GM19438 (cell line): ENCODE data around the gene PLA2G6.

Experiments used
- ATAC-seq: cut with Tn5 transposase; IDR thresholded peaks from one replicate; pipeline ENCODE4 v1.9.1; 2021; ENCODE audit warnings: low read depth; ENCODE audit not compliant: unreplicated experiment

The PLA2G6 gene

DNA sequence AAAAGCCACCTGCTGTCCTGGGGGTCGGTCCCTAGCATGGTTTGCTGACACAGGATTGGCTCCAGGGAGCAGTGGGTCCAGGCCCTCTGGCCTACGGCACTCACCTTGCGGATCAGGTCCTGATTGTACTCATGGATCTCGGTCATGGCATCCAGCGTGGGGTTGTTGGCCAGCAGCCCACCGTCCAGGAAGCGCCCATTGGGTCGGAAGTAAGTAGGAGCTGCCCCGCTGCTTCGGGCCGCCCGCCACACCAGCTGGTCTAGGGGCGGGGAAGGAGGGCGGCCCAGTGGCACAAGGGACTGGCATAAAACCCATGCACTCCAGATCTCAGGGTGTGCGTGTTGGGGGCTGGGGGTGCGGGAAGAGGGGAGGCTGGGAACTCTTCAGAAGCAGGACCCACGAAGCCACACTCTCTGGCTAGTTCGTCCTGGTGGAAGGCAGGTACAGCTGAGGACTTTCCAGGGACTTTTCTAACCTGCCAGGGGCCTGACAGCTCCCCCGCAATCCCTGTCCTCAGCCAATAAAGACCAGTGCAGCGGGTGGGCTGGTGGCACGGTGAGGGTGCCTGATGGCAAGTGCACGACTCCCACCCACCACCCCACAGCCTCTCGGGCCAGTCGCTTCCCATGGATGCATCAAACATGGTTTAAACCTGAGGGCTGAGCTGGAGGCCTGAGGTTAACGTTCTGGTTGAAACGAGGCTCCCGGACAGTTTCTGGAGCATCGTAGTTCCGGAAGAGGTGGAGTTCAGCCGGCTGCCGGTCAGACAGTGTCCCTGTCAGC, 66.0 kb downstream of the PLA2G6 start:
- ATAC-seq, result no peak

- ATAC-seq, result no peak
These were observed 66.9 kb downstream of the PLA2G6 start for GRCh38 chr22:38114484-38115398.

- ATAC-seq, result no peak
These were observed 69.2 kb downstream of the PLA2G6 start for GRCh38 chr22:38112381-38112780.

DNA sequence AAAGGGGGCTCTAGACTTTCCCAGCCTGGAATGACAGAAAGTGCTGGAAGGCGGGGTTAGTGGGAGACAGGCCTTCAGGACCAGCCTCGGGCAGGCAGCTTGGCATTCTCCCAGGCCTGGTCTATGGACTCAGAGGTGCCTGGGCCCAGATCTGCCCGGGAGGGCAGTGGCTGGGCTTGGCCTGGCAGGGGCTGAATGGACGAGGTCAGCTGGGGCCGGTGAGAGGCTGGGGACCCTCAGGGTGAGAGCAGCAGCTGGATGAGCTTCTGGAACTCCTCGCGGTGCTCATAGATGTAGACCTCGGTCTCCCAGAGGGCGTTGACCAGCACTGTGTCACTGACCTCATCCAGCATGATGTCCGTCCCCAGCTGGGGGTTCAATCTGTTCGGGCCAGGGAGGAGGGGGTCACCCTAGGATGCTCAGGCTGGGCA, 69.7 kb downstream of the PLA2G6 start:
- ATAC-seq, result no peak

- no peak for ATAC-seq
These were observed 70.5 kb downstream of the PLA2G6 start for GRCh38 chr22:38110863-38111852.

DNA sequence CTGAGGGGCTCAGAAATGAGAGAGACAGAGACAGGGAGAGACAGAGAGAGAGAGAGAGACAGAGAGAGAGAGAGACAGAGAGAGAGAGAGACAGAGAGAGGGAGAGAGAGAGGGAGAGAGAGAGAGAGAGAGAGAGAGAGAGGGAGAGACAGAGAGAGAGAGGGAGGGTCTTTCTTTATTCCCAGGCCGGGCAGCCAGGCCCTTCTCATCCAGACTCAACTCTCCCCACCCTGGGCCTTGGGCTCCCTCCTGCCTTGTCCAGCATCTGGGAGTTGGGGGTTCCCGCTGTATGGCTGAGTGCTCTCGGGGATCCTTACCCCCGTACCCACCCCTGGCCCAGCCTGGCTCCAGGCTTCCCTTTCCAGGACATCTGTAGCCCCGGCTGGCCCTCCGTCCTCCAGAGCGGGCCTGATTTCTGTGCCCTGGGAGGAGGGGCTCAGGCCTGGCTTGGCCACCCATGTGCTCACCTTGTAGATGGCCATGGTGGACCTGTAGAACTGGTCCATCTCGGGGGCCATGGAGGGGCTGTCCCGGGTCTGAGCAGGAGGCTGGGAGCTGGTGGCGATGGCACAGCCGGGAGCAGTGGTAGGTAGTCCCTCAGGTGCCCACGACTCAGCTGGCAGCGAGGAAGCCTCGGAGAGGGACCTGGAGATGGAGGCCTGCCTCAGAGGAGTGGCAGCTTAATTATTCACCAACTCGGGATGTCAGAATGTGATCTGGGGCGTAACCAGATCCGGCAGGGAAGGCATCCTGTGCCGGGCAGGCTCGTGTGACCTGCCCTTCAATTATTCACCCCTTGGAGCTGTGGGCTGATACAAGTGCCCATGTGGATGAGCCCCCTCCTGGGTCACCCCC, 71.4 kb downstream of the PLA2G6 start, which contains the start of gene BAIAP2L2:
TSS of gene BAIAP2L2 (minus strand) at position 677 of the 855 bp plus-strand sequence. CDS start at position 518, 159 bp downstream.
- no peak for ATAC-seq

DNA sequence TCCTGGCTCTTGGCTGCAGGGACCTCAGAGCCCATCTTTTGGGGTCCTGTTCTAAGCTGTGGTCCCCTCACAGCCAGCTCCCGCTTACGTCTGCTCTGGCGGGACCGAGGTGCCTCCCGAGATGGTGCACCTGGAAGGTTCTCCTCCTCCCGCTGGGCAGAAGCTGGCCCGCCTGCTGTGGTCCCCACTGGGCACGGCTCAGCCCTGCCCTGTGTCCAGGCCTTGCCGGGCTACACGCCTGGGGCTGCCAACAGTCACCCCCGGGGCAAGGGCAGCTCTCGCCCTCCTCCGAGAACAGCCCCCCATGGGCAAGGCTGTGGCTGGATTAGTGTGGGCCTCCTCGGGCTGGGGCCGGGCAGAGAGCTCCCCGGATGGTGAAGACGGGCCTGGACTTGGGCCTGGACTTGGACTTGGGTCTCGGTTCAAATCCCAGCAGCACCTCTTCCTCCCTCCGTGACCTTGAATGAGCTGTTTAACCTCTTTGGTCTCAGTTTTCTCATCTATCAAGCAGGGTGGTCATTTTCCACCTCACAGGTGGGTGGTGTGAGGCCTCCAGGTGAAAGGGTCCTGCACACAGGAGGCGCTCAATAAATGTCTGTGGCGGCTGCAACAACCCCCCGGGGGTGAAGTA, 72.1 kb downstream of the PLA2G6 start:
- ATAC-seq, result no peak

- no peak for ATAC-seq
These were observed 72.9 kb downstream of the PLA2G6 start for GRCh38 chr22:38108561-38109319.

DNA sequence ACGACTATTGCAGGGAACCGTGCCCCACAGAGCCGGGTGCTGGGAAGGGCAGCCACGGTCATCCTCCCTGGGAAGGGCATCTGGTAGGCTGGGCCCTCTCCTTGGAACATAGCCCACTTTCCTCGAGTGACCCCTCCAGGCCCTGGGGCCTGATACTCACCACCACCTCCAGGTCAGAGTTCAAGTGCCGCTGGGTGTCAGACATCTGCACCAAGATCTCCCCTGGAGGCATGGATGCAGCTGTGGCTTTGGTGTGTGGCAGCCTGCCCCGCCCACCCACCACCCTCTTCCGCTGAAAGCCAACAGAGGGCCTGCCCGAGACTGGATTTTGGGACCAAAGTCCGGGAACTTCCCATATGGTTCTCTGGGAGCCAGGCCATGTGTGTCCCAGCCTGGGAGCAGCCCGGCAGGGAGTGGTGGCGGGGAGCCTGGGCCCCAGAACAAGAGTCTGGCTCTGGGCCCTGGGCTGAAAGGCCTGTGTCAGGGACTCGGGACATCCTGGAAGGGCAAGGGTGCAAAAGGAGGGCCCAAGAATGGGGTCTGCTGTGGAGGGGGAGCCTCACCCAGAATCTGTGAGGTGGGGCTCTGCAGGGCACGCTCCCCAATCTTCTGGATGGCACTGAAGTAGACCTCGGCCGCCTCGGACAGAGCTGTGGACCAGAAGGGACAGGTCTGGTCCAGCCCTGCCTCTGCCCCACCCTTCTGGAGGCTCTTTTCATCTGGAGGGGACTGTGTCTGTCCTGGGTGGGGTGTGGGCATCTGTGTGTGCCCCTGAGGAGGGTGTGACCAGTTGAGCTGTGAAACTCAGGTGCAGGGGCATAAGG, 73.7 kb downstream of the PLA2G6 start:
- ATAC-seq, result no peak

DNA sequence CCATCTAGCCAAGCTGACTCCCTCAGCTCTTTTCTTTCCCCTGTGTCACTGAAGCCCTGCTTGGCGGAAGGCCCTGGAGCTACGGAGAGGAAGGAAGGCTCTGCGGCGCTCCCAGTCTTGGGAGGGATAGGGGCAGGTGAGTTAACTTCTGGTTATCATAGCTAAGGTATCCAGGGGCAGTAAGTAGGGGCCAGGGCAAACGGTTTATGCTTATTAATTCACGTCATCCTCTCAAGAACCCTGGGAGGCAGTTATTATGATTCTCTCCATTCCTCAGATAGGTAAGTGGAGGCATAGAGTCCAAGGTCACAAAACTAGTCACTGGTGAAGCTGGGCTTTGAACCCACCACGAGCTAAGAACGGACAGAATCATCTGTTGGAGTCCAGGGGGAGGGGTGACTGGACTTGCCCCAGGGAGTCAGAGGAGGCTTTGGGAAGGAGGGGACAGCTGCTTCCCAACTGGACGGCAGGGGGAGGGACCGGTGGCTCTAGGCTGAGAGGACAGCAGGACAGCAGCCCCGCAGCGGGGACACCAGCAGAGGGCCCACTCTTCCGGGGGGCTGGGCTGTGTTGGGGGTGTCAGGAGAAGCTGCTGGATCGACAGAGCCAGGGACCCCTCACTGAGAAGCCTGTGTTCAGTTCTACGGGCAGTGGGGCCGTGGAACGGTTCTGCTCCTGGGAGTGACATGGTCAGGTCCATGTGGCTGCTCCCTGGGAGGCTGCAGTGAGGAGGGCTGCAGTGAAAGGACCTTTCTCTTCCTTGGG, 74.6 kb downstream of the PLA2G6 start:
- ATAC-seq, result no peak

DNA sequence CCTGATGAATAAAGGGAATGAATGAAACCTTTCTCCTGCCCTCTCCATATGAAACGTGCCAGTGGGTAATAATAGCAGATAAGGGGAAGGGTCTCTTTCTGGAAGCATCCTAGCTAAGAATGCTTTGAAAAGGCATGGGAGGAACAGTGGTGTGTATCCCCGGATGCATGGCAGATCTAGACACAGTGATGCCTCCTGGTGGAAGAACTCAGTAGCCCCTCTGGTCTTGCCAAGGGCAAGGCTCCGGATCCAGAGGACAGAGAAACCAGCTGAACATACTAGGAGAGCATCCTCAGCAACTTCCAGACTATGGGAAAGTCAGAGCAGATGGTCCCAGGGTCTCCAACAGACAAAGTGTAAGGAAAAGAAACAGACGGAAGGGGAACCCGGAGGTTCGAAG, 77.5 kb downstream of the PLA2G6 start:
- ATAC-seq, result no peak

DNA sequence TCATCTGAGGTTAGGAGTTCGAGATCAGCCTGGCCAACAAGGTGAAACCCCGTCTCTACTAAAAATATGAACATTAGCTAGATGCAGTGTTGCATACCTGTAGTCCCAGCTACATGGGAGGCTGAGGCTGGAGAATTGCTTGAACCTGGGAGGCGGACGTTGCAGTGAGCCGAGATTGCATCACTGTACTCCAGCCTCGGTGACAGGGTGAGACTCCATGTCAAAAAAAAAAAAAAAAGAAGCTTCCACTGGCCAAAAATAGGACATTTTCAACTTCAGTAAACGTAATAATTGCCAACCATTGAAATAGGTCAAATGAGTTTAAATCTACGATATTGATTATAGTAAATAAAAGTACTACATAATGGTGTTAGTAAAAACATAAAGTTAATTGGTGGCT, 78.0 kb downstream of the PLA2G6 start:
- ATAC-seq, result no peak

GRCh38 chr22:38098410-38099249, 83.0 kb downstream of the PLA2G6 start:
- ATAC-seq, result no peak

- no peak for ATAC-seq
These were observed 83.8 kb downstream of the PLA2G6 start for GRCh38 chr22:38097557-38098409.

- no peak for ATAC-seq
These were observed 84.6 kb downstream of the PLA2G6 start for GRCh38 chr22:38097058-38097457.
